ENCODE measurements around the gene RNF43.

RNF43 gene

DNA sequence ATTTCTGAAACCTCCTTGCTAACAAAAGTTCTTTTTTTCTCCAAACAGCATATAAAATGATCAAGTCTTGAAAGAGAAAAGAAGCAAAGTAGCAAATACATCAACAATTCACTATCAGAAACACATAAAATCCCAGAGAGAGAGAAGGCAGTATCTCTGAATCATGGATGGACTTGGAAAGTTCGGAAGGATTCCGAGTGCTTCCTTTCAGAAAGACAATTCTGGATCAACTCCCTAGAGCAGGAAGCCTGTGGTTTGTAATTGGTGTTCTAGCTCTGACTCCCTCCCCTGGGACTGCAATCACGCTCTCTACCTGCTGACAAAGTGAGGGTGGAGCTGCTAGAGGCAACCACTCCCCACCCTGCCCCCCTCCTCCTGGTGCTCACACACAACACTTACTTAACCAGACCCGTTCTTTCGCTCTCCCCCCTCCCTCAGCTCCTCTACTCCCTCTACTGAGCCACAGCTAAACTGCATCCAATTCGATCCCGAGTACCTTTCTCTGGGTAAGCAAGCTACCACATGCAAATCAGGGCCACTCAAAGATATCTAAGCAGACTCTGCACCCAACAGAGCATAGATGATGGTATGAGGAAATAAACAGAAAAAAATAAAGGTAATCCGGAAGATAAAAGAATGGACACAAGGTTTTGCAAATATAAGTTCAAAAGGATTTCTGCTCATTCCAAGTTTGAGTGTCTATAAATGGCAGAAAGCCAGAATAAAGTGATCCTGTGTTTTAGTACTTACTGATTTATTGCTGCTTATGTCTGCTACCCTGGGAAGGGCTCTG is at the start of gene RNF43:
Gene RNF43, minus strand, starts transcription at position 235 of the 793 bp plus-strand sequence. CDS start 1,957 bp downstream, outside the sequence.
- DNase-seq, result peak; percentile 82 to 88

DNA sequence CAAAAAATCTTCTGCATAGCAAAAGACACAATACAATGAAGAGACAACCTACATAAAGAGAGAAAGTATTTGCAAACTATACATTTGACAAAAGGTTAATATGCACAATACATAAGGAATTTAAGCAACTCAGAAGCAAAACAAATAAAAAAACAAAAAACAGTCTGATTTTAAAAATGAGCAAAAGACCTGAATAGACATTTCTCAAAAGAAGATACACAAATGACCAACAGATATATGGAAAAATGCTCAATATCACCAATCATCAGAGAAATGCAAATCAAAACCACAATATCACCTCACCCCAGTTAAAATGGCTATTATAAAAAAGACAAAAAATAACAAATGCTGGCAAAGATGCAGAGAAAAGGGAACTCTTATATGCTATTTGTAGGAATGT is 38.2 kb upstream of the RNF43 start:
- no peak for DNase-seq

GRCh38 chr17:58452738-58453137 is 35.4 kb upstream of the RNF43 start:
- no peak for DNase-seq

- DNase-seq, result peak; percentile 78 to 80
These were observed 30.0 kb upstream of the RNF43 start for GRCh38 chr17:58447039-58447975.

- no peak for DNase-seq
These were observed 28.8 kb upstream of the RNF43 start for GRCh38 chr17:58446086-58446485.

GRCh38 chr17:58436805-58437239 is 19.5 kb upstream of the RNF43 start:
- no peak for DNase-seq

DNA sequence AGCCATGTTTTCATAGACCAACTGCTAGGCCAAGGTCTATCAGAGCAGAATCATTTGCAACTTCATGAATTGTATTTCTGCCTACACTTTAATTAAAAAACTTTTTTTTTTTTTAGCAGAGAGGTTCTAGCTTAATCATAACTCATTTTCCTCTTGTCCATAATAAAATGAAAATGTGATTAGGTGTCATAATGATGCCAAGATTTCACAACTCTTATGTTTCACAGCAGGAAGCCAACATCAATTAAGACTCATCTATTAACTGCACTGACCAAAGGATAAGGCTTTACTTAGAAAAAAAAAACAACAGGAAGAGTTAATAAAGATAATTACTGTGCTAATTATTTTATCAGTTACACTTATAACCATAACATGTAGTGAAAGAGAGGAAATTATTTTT is 18.9 kb upstream of the RNF43 start:
- no peak for DNase-seq

DNA sequence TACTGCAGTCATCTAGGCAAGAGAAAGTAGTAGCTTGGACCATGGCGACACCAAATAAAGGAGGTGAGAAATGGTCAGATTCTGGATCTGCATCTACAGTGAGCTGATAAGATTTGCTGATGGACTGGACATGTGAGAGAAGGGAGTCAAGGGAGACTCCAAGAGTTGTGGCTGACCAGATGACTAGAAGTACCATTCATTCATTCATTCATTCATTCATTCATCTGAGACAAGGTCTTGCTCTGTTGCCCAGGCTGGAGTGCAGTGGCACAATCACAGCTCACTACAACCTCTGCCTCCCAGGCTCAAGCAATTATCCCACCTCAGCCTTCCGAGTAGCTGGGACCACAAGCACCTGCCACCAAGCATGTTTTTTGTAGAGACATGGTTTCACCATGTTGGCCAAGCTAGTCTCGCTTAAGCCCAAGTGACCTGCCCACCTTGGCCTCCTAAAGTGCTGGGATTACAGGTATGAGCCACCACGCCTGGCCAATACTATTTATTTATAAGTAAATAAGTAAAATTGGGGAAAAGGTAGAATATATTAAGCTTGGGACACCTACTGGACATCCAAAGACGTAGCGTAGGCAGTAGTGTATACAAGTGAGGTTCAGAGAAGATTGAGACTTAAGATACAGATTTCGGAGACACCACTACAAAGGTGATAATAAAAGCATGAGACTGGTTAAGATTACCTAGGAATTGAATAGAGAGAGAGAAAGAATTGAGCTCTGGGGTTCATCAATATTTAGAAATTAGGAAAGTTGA is 15.7 kb upstream of the RNF43 start:
- no peak for DNase-seq

DNA sequence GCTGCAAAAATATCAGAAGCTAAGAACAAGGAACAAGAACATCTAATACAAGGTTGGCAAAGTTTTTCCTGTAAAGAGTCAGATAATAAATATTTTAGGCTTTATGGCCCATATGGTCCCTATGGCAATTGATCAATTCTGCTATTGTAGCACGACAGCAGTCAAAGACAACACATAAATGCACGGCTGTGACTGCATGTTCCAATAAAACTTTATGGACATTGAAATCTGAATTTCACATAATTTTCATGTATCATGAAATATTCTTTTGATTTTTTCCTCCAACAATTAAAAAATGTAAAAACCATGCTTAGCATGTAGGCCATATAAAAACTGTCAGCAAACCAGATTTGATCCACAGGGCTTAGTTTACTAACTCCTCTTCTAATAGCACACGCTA is 10.5 kb upstream of the RNF43 start:
- no peak for DNase-seq

GRCh38 chr17:58421711-58422110 is 4.4 kb upstream of the RNF43 start:
- no peak for DNase-seq

- DNase-seq, result no peak
These were observed 3.5 kb upstream of the RNF43 start for GRCh38 chr17:58420827-58421226.

DNA sequence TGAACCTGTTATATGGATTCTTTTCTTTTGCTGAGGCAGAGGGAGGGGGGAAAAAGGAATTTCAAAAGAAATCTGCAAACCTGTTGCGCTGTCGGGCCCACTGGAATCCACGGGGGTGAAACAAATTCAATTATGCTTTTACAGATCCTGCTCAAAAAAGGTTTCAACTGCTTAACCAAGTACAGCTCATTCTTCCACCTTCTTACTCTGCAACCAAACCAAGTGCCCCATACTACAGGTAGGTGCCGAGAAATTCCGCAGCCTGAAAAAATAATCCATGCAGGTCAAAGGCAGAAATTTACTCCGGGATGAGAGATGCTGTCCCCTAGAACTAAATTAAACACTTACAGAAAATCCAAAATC is 416 bp downstream of the RNF43 start:
- no peak for DNase-seq

GRCh38 chr17:58416396-58416795 is 938 bp downstream of the RNF43 start:
- no peak for DNase-seq

DNA sequence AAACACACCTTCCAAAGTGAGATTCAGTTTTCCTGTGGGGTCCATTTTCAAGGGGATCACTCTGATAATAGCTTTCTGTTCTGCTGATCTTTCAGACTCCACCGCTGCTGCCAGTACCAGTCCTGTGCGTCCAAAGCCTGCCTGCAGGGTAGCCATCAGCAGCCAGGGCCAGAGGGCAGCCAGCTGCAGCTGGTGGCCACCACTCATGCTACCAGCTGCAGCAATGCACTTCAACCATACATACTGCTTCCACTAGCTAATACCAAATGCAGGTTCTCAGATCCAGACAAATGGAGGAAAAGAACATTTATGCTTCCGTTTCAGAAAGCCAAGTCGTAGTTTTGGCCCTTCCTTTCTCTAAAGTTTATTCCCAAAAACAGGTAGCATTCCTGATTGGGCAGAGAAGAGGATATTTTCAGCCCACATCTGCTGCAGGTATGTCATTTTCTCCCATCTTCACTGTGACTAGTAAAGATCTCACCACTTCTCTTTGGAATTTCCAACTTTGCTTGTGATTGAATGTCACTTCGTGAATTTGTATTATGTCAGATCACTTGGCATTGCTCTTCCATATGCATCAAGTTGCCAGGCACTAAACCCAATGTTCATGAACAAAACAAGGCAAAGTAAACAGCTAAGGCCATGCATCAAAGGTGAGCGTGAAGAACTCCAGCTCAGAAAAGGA is 1.8 kb downstream of the RNF43 start:
- DNase-seq, result no peak

DNA sequence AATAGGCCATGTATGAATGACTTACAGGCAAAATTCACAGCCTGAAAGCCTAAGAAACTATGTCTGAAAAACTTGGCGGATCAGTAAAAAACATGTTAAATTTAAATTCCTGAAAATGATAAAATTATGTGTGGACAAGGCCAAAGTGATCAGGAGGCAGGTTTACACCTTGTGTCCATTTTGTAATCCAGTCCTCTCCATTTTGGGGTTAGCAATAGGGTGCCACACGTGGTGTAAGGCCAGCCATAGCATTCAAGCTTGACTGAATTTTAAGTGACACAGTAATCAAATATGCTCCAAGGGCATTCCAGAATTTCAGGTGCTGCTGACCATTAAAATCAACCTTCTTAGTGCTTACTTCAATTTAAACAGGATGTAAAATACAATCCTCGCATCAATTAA is 2.7 kb downstream of the RNF43 start:
- no peak for DNase-seq

GRCh38 chr17:58413684-58414083 is 3.6 kb downstream of the RNF43 start:
- no peak for DNase-seq

DNA sequence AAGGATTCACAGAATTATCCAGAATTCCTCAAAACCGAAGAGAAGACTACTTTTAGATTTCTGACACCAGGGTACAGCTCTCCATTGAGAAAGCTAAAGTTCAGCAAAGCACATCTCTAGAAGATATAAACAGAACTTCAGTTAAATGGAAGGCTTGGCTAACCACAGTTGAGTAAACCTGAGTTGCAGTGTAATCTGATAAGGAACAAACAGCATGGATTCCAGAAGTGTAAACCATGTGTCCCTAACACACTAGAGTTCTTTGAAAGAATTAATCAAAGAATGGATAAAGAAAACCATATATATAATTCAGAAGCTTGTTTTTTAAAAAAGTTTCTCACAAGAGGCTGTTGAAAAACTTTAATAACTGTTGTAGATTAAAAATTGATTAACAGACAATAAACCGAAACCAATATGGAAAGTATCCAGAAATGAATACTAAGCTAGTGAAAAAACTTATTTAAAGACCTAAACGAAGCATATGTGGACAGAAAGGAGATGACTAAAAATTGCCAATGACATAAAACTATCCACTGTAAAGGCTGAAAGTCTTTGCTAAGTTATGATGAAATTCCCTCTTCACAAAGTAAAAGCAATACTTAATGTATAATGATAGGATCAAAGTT is 4.3 kb downstream of the RNF43 start:
- no peak for DNase-seq

DNA sequence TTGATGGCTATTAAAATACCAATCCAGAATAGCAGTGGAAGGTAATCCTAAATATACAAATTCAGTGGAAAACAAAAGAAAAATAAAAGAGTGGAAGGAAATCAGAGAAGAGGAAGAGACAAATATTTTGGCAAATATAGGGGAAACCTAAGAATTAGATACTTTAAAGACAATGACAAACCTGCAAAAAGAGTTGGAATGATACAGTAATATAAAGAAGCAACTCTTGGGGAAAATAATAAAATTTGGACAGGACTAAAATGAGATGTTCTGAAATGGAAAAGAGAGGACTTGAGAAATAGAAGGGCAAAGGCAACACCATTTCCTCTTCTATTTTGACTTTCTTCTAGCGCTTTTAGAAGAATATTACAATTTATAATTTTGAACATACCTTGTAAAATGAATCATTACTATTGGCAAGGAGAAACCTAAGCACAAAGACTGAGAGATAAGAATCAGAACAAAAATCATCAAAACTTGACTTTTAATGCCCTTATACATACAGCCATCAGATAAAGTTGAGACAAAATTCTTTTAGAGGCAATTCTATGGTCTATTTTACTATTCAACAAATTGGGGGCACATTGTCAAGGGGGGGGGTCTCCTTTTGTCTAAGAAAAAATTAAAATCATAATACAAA is 5.2 kb downstream of the RNF43 start:
- no peak for DNase-seq

- no peak for DNase-seq
These were observed 5.9 kb downstream of the RNF43 start for GRCh38 chr17:58411408-58411894.

GRCh38 chr17:58410714-58411407 is 6.5 kb downstream of the RNF43 start:
- no peak for DNase-seq

DNA sequence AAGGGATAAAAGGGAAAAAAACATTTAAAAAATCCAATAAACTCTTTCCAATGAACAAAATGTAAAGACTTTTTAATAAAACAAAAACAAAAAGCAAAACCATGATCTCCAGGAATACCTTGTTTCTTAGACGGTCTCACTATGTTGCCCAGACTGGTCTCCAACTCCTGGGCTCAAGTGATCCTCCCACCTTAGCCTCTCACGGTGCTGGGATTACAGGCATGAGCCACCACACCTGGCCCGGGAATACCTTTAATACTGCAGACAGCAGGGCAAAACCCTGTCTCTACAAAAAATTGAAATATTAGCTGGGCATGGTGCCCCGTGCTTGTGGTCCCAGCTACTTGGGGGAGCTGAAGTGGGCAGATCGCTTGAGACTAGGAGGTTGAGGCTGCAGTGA is 7.9 kb downstream of the RNF43 start:
- no peak for DNase-seq
